H9 (cell line): ENCODE measurements around the gene PELO. TPM values are rescaled to one million over a fixed set of nuclear protein-coding genes. Genes with fewer than 3 reads are reported as not detected.

Experiments used
- DNase-seq: peaks from one replicate; pipeline ENCODE4 v3.0.0-alpha.2; 2017
- H2AFZ ChIP-seq: one replicate; pipeline ENCODE4 v1.6.1; 2013; ENCODE audit warnings: mild to moderate bottlenecking, low read length, control low read depth, moderate library complexity
- H2AK5ac ChIP-seq: 2 replicates; pipeline ENCODE4 v1.6.1; 2013; ENCODE audit warnings: low read length, control low read depth, mixed read lengths; ENCODE audit not compliant: insufficient read length
- H2BK120ac ChIP-seq: one replicate; pipeline ENCODE4 v1.6.1; 2013; ENCODE audit warnings: low read depth, mild to moderate bottlenecking, low read length, control low read depth, inconsistent platforms; ENCODE audit not compliant: poor library complexity, severe bottlenecking
- H2BK12ac ChIP-seq: 2 replicates; pipeline ENCODE4 v1.6.1; 2013; ENCODE audit warnings: low read length, control low read depth, mixed read lengths, low read depth; ENCODE audit not compliant: insufficient read length
- H2BK15ac ChIP-seq: 2 replicates; pipeline ENCODE4 v1.6.1; 2013; ENCODE audit warnings: low read depth, low read length, control low read depth
- H2BK20ac ChIP-seq: one replicate; pipeline ENCODE4 v1.6.1; 2013; ENCODE audit warnings: low read depth, mild to moderate bottlenecking, low read length, control low read depth, inconsistent platforms; ENCODE audit not compliant: poor library complexity, severe bottlenecking
- H2BK5ac ChIP-seq: 2 replicates; pipeline ENCODE4 v1.6.1; 2013; ENCODE audit warnings: low read length, control low read depth, mixed read lengths; ENCODE audit not compliant: insufficient read length
- H3K14ac ChIP-seq: 2 replicates; pipeline ENCODE4 v1.6.1; 2013; ENCODE audit warnings: low read length, control low read depth; ENCODE audit not compliant: insufficient read depth
- H3K18ac ChIP-seq: 2 replicates; pipeline ENCODE4 v1.6.1; 2013; ENCODE audit warnings: low read depth, mild to moderate bottlenecking, mixed read lengths, low read length, control low read depth; ENCODE audit not compliant: insufficient read length
- H3K23ac ChIP-seq: 2 replicates; pipeline ENCODE4 v1.6.1; 2013; ENCODE audit warnings: low read length, control low read depth, mixed read lengths, low read depth; ENCODE audit not compliant: insufficient read length
- H3K23me2 ChIP-seq: 2 replicates; pipeline ENCODE4 v1.6.1; 2013; ENCODE audit warnings: low read depth, mild to moderate bottlenecking, mixed read lengths, low read length, control low read depth; ENCODE audit not compliant: insufficient read length, poor library complexity, severe bottlenecking
- H3K27ac ChIP-seq: 2 replicates; pipeline ENCODE4 v1.5.1; 2013; ENCODE audit warnings: low read length, control low read depth, mixed read lengths, low read depth; ENCODE audit not compliant: insufficient read length
- H3K27me3 ChIP-seq: 2 replicates; pipeline ENCODE4 v1.6.1; 2013; ENCODE audit warnings: low read length, control low read depth, inconsistent platforms; ENCODE audit not compliant: insufficient read depth
- H3K4ac ChIP-seq: 2 replicates; pipeline ENCODE4 v1.6.1; 2013; ENCODE audit warnings: low read depth, mild to moderate bottlenecking, control low read depth, inconsistent platforms, low read length, moderate library complexity
- H3K4me1 ChIP-seq: 2 replicates; pipeline ENCODE4 v1.6.1; 2013; ENCODE audit warnings: low read length, control low read depth, inconsistent platforms; ENCODE audit not compliant: insufficient read depth
- H3K4me2 ChIP-seq: 2 replicates; pipeline ENCODE4 v1.6.1; 2013; ENCODE audit warnings: low read length, control low read depth, mixed read lengths; ENCODE audit not compliant: insufficient read length, insufficient read depth
- H3K56ac ChIP-seq: 2 replicates; pipeline ENCODE4 v1.6.1; 2013; ENCODE audit warnings: low read depth, mild to moderate bottlenecking, mixed read lengths, low read length, control low read depth; ENCODE audit not compliant: insufficient read length
- H3K79me1 ChIP-seq: 2 replicates; pipeline ENCODE4 v1.6.1; 2013; ENCODE audit warnings: low read depth, mild to moderate bottlenecking, moderate library complexity, low read length, control low read depth, inconsistent platforms; ENCODE audit not compliant: insufficient read depth, poor library complexity, severe bottlenecking
- H3K79me2 ChIP-seq: 2 replicates; pipeline ENCODE4 v1.6.1; 2013; ENCODE audit warnings: low read length, control low read depth, inconsistent platforms; ENCODE audit not compliant: insufficient read depth
- H3K9ac ChIP-seq: 2 replicates; pipeline ENCODE4 v1.6.1; 2013; ENCODE audit warnings: low read length, control low read depth, mixed read lengths; ENCODE audit not compliant: insufficient read length; ENCODE audit errors: extremely low read depth
- H3K9me3 ChIP-seq: one replicate; pipeline ENCODE4 v1.6.1; 2013; ENCODE audit warnings: low read depth, low read length, inconsistent platforms; ENCODE audit not compliant: control insufficient read depth
- H3T11ph ChIP-seq: one replicate; pipeline ENCODE4 v1.6.1; 2013; ENCODE audit warnings: mild to moderate bottlenecking, low read length, control low read depth, inconsistent platforms
- H4K20me1 ChIP-seq: one replicate; pipeline ENCODE4 v1.6.1; 2013; ENCODE audit not compliant: control insufficient read depth, insufficient read length, insufficient read depth
- H4K5ac ChIP-seq: 2 replicates; pipeline ENCODE4 v1.6.1; 2013; ENCODE audit warnings: low read depth, mild to moderate bottlenecking, mixed read lengths, low read length, control low read depth; ENCODE audit not compliant: insufficient read length
- H4K8ac ChIP-seq: replicated peaks from 2 replicates; pipeline ENCODE4 v1.6.1; 2013; ENCODE audit warnings: low read length, control low read depth, mixed read lengths, low read depth; ENCODE audit not compliant: insufficient read length
- H4K91ac ChIP-seq: 2 replicates; pipeline ENCODE4 v1.6.1; 2013; ENCODE audit warnings: low read depth, mild to moderate bottlenecking, moderate library complexity, mixed read lengths, low read length, control low read depth; ENCODE audit not compliant: insufficient read length
- H3K27ac Mint-ChIP-seq, 3 experiments: 2 replicates in 2 of 3; 3 replicates in 1 of 3; pipeline ENCODE4 v1.8.0; 2020 to 2021; ENCODE audit warnings: mixed read lengths in 3 of 3, mild to moderate bottlenecking in 1 of 3, moderate library complexity in 1 of 3
- H3K27me3 Mint-ChIP-seq: 2 replicates; pipeline ENCODE4 v1.8.0; 2021; ENCODE audit warnings: low read depth, mild to moderate bottlenecking, moderate library complexity, mixed read lengths
- H3K36me3 Mint-ChIP-seq, 3 experiments: 2 replicates in 2 of 3; 3 replicates in 1 of 3; pipeline ENCODE4 v1.8.0; 2020 to 2021; ENCODE audit warnings: low read depth in 3 of 3, mixed read lengths in 3 of 3; ENCODE audit not compliant: insufficient read depth in 1 of 3
- H3K4me1 Mint-ChIP-seq, 2 experiments: 2 replicates each; pipeline ENCODE4 v1.8.0; 2020; ENCODE audit warnings: mixed read lengths in 2 of 2
- H3K4me3 Mint-ChIP-seq, 2 experiments: 2 replicates in 1 of 2; 3 replicates in 1 of 2; pipeline ENCODE4 v1.8.0; 2020 to 2021; ENCODE audit warnings: mild to moderate bottlenecking in 2 of 2, mixed read lengths in 2 of 2, moderate library complexity in 1 of 2
- H3K9me3 Mint-ChIP-seq, 2 experiments: 2 replicates in 1 of 2; 3 replicates in 1 of 2; pipeline ENCODE4 v1.8.0; 2020; ENCODE audit warnings: mild to moderate bottlenecking in 2 of 2, mixed read lengths in 2 of 2, moderate library complexity in 1 of 2
- CTCF ChIP-seq: fragments of 200-600 bp; sonication (generic); conservative IDR thresholded peaks from 3 replicates; pipeline ENCODE4 v1.8.0; 2021; ENCODE audit warnings: antibody characterized with exemption, mild to moderate bottlenecking
- WGBS: extraction: QIAGEN DNeasy Blood & Tissue Kit; methylation state at CpG from one replicate; pipeline ENCODE4 v1.1.7; 2013; ENCODE audit warnings: missing lambda C conversion rate, low lambda C conversion rate, mixed read lengths; ENCODE audit not compliant: insufficient read length; ENCODE audit errors: extremely low coverage; 5-methylcytosine and 5-hydroxymethylcytosine counted together
- total RNA-seq: library from RNA; stranded (reverse); gene quantifications from 2 replicates; pipeline ENCODE4 v1.2.1, GENCODE V29; 2021

Gene PELO
- total RNA-seq, 1 experiment from 2014 or later = 20.3 TPM

GRCh38 chr5:52757527-52757926, 30.2 kb upstream of the PELO start:
- Mint-ChIP-seq H3K4me3 (no peak overlapping the region), H3K9me3 (no peaks in the 10 kb centered on the region), H3K36me3 (no peaks in the 10 kb centered on the region), H3K27me3 (no peaks in the 10 kb centered on the region), H3K4me1 (no peaks in the 10 kb centered on the region), H3K27ac (no peak overlapping the region)
- no peak overlapping the region for H2AK5ac ChIP-seq
- no peak overlapping the region for H3K27ac ChIP-seq
- H4K20me1 ChIP-seq = no peaks in the 10 kb centered on the region
- H2AFZ ChIP-seq = no peak overlapping the region
- no peaks in the 10 kb centered on the region for H3K79me1 ChIP-seq
- no peak overlapping the region for H2BK20ac ChIP-seq
- no peaks in the 10 kb centered on the region for H3K79me2 ChIP-seq
- H3K23ac ChIP-seq = no peak overlapping the region
- TF ChIP-seq CTCF = no peak
- H3K18ac ChIP-seq = no peak overlapping the region
- H4K8ac ChIP-seq = no peak overlapping the region
- no peaks in the 10 kb centered on the region for H3K27me3 ChIP-seq
- H3K4me2 ChIP-seq = no peak overlapping the region
- H2BK15ac ChIP-seq = no peak overlapping the region
- no peak overlapping the region for H4K5ac ChIP-seq
- no peak overlapping the region for H2BK120ac ChIP-seq
- H3K9me3 ChIP-seq = no peaks in the 10 kb centered on the region
- no peak overlapping the region for H3K4ac ChIP-seq
- H4K91ac ChIP-seq = no peak overlapping the region
- no peak overlapping the region for H2BK12ac ChIP-seq
- H3K23me2 ChIP-seq = no peaks in the 10 kb centered on the region
- H2BK5ac ChIP-seq = no peak overlapping the region
- H3K4me1 ChIP-seq = no peaks in the 10 kb centered on the region
- H3K14ac ChIP-seq = no peak overlapping the region
- no peak overlapping the region for H3K9ac ChIP-seq
- H3K56ac ChIP-seq = no peak overlapping the region
- no peak overlapping the region for H3T11ph ChIP-seq
- DNase-seq = no peak
- no CpG with 5 or more reads among the region's 2 CpGs for WGBS
